Thyroid gland (tissue), 4 donors: Measurements from ENCODE around the gene CCDC106. TPM values are rescaled to one million over a fixed set of nuclear protein-coding genes. Genes with fewer than 3 reads are reported as not detected.

Experiments
- DNase-seq, 2 donors: peaks; one replicate each; pipeline ENCODE4 v3.0.0-alpha.2; 2019
- H3K27ac ChIP-seq, 3 donors: fragments of 200-600 bp; sonication (generic); 1 replicate in 2 of 3; 2 replicates in 1 of 3; pipeline ENCODE4 v1.5.1; 2016 to 2019; ENCODE audit warnings: mild to moderate bottlenecking in 1 of 3, moderate library complexity in 1 of 3
- H3K27me3 ChIP-seq: fragments of 200-600 bp; sonication (generic); one replicate; pipeline ENCODE4 v1.5.1; 2019
- H3K36me3 ChIP-seq, 2 donors: fragments of 200-600 bp; sonication (generic); one replicate each; pipeline ENCODE4 v1.5.1; 2016 to 2019
- H3K4me1 ChIP-seq, 2 donors: fragments of 200-600 bp; sonication (generic); one replicate each; pipeline ENCODE4 v1.5.1; 2017 to 2019
- H3K4me3 ChIP-seq, 3 donors: fragments of 200-600 bp; sonication (generic); replicated peaks in 1 of 3; 1 replicate in 2 of 3; 2 replicates in 1 of 3; pipeline ENCODE4 v1.5.1; 2016; ENCODE audit warnings: mild to moderate bottlenecking in 1 of 3
- H3K9me3 ChIP-seq: fragments of 200-600 bp; sonication (generic); one replicate; pipeline ENCODE4 v1.5.1; 2017
- POLR2A ChIP-seq, 2 donors: fragments of 450-650 bp; IDR thresholded peaks; one replicate each; pipeline ENCODE4 v1.6.1; 2017; ENCODE audit warnings: antibody characterized with exemption in 2 of 2, mild to moderate bottlenecking in 2 of 2, moderate library complexity in 1 of 2
- WGBS, 2 donors: methylation state at CpG; one replicate each; pipeline ENCODE4 v1.1.5; 2017; 5-methylcytosine and 5-hydroxymethylcytosine counted together
- intact Hi-C: fragments of 100-400 bp; cut with DNase I; formaldehyde crosslinking; loops from one replicate; pipeline ENCODE4 v1.15.1; 2023
- total RNA-seq, 4 donors: library from RNA; depleted of rRNA; stranded (reverse); fragments of >200 nt; gene quantifications; one replicate each; pipeline ENCODE4 v1.2.3, GENCODE V29; 2016
- TF ChIP-seq, protein P1 (sequence below), 6 experiments: fragments of 200-600 bp in 3 of 6; fragments of 450-650 bp in 3 of 6; sonication (generic) in 3 of 6; IDR thresholded peaks; one replicate each; pipeline ENCODE4 v1.5.1; 2016 to 2019; ENCODE audit warnings: antibody characterized with exemption in 6 of 6, mild to moderate bottlenecking in 2 of 6, inconsistent platforms in 1 of 6, moderate library complexity in 1 of 6

The CCDC106 gene
- total RNA-seq, 4 donors from 2014 or later: 11.2 to 23.2 (median 20.7) TPM

GRCh38 chr19:55621205-55621672 lies 26.8 kb upstream of the CCDC106 start:
- no peak overlapping the region for H3K27ac ChIP-seq
- DNase-seq: no peak
- H3K9me3 ChIP-seq: no peaks in the 10 kb centered on the region
- WGBS, 2 donors: 88 to 91% methylated on average over 9 of the region's 9 CpGs
- no peak overlapping the region for H3K4me3 ChIP-seq
- no peaks in the 10 kb centered on the region for H3K27me3 ChIP-seq
- peaks cover 5 to 15% of the 10 kb centered on the region in 2 donors for H3K36me3 ChIP-seq
- intact Hi-C loops: loop anchor here (10.0 kb wide), 1 partner anchor 476 kb away; the partner anchor contains the start of gene TNNT1
- H3K4me1 ChIP-seq: peaks cover 0 to 5% of the 10 kb centered on the region in 2 donors
- TF ChIP-seq, protein P1, sequence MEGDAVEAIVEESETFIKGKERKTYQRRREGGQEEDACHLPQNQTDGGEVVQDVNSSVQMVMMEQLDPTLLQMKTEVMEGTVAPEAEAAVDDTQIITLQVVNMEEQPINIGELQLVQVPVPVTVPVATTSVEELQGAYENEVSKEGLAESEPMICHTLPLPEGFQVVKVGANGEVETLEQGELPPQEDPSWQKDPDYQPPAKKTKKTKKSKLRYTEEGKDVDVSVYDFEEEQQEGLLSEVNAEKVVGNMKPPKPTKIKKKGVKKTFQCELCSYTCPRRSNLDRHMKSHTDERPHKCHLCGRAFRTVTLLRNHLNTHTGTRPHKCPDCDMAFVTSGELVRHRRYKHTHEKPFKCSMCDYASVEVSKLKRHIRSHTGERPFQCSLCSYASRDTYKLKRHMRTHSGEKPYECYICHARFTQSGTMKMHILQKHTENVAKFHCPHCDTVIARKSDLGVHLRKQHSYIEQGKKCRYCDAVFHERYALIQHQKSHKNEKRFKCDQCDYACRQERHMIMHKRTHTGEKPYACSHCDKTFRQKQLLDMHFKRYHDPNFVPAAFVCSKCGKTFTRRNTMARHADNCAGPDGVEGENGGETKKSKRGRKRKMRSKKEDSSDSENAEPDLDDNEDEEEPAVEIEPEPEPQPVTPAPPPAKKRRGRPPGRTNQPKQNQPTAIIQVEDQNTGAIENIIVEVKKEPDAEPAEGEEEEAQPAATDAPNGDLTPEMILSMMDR (IDR thresholded peaks at IDR 0.05): no peak
- no peak for TF ChIP-seq POLR2A (IDR thresholded peaks at IDR 0.05)

- H3K27ac ChIP-seq: no peak overlapping the region
- TF ChIP-seq POLR2A (IDR thresholded peaks at IDR 0.05): no peak
- TF ChIP-seq, protein P1 (IDR thresholded peaks at IDR 0.05): no peak
- DNase-seq: no peak
- 94 to 97% methylated on average over 31 to 42 of the region's 55 CpGs for WGBS, 2 donors
- H3K27me3 ChIP-seq: no peaks in the 10 kb centered on the region
- H3K4me3 ChIP-seq: no peak overlapping the region
- intact Hi-C loops: loop anchor here (10.0 kb wide), 1 partner anchor 477 kb away; the partner anchor contains the start of gene TNNT1
- peaks cover 0 to 5% of the 10 kb centered on the region in 2 donors for H3K4me1 ChIP-seq
- no peaks in the 10 kb centered on the region for H3K9me3 ChIP-seq
- H3K36me3 ChIP-seq: peaks cover under 1 to 10% of the 10 kb centered on the region in 2 donors
Measured at GRCh38 chr19:55621673-55622231, 26.3 kb upstream of the CCDC106 start.

GRCh38 chr19:55622242-55622969 lies 25.6 kb upstream of the CCDC106 start:
- Histone ChIP-seq H3K4me3 (no peak overlapping the region), H3K36me3 (peaks cover 0 to 3% of the 10 kb centered on the region in 2 donors), H3K27ac (no peak overlapping the region), H3K9me3 (no peaks in the 10 kb centered on the region), H3K27me3 (no peaks in the 10 kb centered on the region), H3K4me1 (peaks cover 0 to 5% of the 10 kb centered on the region in 2 donors)
- intact Hi-C loops: loop anchor here (10.0 kb wide), 1 partner anchor 478 kb away; the partner anchor contains the start of gene TNNT1
- no peak for TF ChIP-seq POLR2A (IDR thresholded peaks at IDR 0.05)
- TF ChIP-seq, protein P1 (IDR thresholded peaks at IDR 0.05): no peak
- no peak for DNase-seq
- WGBS, 2 donors: 91% methylated on average over 13 to 23 of the region's 40 CpGs

- Histone ChIP-seq H3K4me1 (peaks cover 0 to 5% of the 10 kb centered on the region in 2 donors), H3K9me3 (no peaks in the 10 kb centered on the region), H3K27ac (no peak overlapping the region), H3K36me3 (no peaks in the 10 kb centered on the region), H3K27me3 (no peaks in the 10 kb centered on the region), H3K4me3 (no peak overlapping the region)
- DNase-seq: no peak
- TF ChIP-seq POLR2A (IDR thresholded peaks at IDR 0.05): no peak
- TF ChIP-seq, protein P1 (IDR thresholded peaks at IDR 0.05): no peak
- 96 to 98% methylated on average over 7 of the region's 7 CpGs for WGBS, 2 donors
- intact Hi-C loops: loop anchor here (10.0 kb wide), 1 partner anchor 478 kb away; the partner anchor contains the start of gene TNNT1
Measured at GRCh38 chr19:55623130-55623529, 24.9 kb upstream of the CCDC106 start.
